Stimulated activated CD4-positive, alpha-beta T cell treated with anti-CD3 and anti-CD28 coated beads, TNF-alpha, amount 100 ng/mL, for 4 hours (primary cell): Measurements from ENCODE around the gene STRBP.
"Not testable (repeated sequence)": the region's sequence is repeated elsewhere in the genome, so short reads cannot be mapped to it uniquely, and the experiment has no call there.

Experiments used
- DNase-seq, 3 experiments: peaks; one replicate each; pipeline ENCODE4 v3.0.0-alpha.2; 2020; ENCODE audit warnings: low read depth in 3 of 3

Gene STRBP

GRCh38 chr9:123194023-123194422 lies 74.4 kb downstream of the STRBP start:
- no peak for DNase-seq

GRCh38 chr9:123191680-123192079 lies 76.7 kb downstream of the STRBP start:
- DNase-seq: no peak

GRCh38 chr9:123191260-123191659 lies 77.1 kb downstream of the STRBP start:
- DNase-seq: no peak

GRCh38 chr9:123187131-123187530 lies 81.3 kb downstream of the STRBP start:
- DNase-seq: no peak

- not testable (repeated sequence) for DNase-seq
Observed at GRCh38 chr9:123186029-123186428, 82.4 kb downstream of the STRBP start.

- DNase-seq: no peak
Observed at GRCh38 chr9:123176949-123177348, 91.4 kb downstream of the STRBP start.

GRCh38 chr9:123175854-123176629 lies 92.3 kb downstream of the STRBP start:
- no peak for DNase-seq

GRCh38 chr9:123174887-123175518 lies 93.4 kb downstream of the STRBP start:
- DNase-seq: no peak

GRCh38 chr9:123174079-123174478 lies 94.3 kb downstream of the STRBP start:
- no peak for DNase-seq

GRCh38 chr9:123169926-123170325 lies 98.5 kb downstream of the STRBP start:
- DNase-seq: no peak

- DNase-seq: no peak
Observed at GRCh38 chr9:123168586-123168985, 99.8 kb downstream of the STRBP start.

- DNase-seq: no peak
Observed at GRCh38 chr9:123167474-123167873, 100.9 kb downstream of the STRBP start.

- DNase-seq: no peak
Observed at GRCh38 chr9:123165813-123166212, 102.6 kb downstream of the STRBP start.

- no peak for DNase-seq
Observed at GRCh38 chr9:123164285-123164684, 104.1 kb downstream of the STRBP start.

GRCh38 chr9:123162791-123163345 lies 105.5 kb downstream of the STRBP start:
- no peak for DNase-seq

GRCh38 chr9:123162360-123162759 lies 106.0 kb downstream of the STRBP start:
- DNase-seq: no peak

GRCh38 chr9:123157221-123157620 lies 111.2 kb downstream of the STRBP start:
- DNase-seq: no peak

- DNase-seq: no peak
Observed at GRCh38 chr9:123150708-123151503, 117.5 kb downstream of the STRBP start.

GRCh38 chr9:123149067-123149466 lies 119.3 kb downstream of the STRBP start:
- no peak for DNase-seq

GRCh38 chr9:123138163-123138562 lies 130.2 kb downstream of the STRBP start:
- DNase-seq: no peak

GRCh38 chr9:123135430-123135829 lies 133.0 kb downstream of the STRBP start:
- DNase-seq: no peak

GRCh38 chr9:123132696-123133095 lies 135.7 kb downstream of the STRBP start:
- no peak for DNase-seq
